Nephron progenitor cell (in vitro differentiated cells): ENCODE data around the gene TMEM184A.

ENCODE experiments used
- DNase-seq: peaks from one replicate; pipeline ENCODE4 v3.0.0; 2021
- H3K27ac Mint-ChIP-seq: 2 replicates; pipeline ENCODE4 v1.8.0; 2021; ENCODE audit warnings: mild to moderate bottlenecking, moderate library complexity, mixed read lengths
- H3K27me3 Mint-ChIP-seq: 2 replicates; pipeline ENCODE4 v1.8.0; 2021; ENCODE audit warnings: mild to moderate bottlenecking, low read depth, mixed read lengths; ENCODE audit not compliant: poor library complexity
- H3K36me3 Mint-ChIP-seq: 2 replicates; pipeline ENCODE4 v1.8.0; 2021; ENCODE audit warnings: low read depth, mixed read lengths
- H3K4me1 Mint-ChIP-seq: 2 replicates; pipeline ENCODE4 v1.8.0; 2021; ENCODE audit warnings: mixed read lengths
- H3K4me3 Mint-ChIP-seq: 2 replicates; pipeline ENCODE4 v1.8.0; 2021; ENCODE audit warnings: mild to moderate bottlenecking, moderate library complexity, mixed read lengths
- H3K9me3 Mint-ChIP-seq: 2 replicates; pipeline ENCODE4 v1.8.0; 2021; ENCODE audit warnings: mild to moderate bottlenecking, moderate library complexity, mixed read lengths
- CTCF ChIP-seq: fragments of 200-600 bp; sonication (generic); IDR thresholded peaks from 2 replicates; pipeline ENCODE4 v1.5.0; 2021; ENCODE audit warnings: antibody characterized with exemption

TMEM184A gene

DNA sequence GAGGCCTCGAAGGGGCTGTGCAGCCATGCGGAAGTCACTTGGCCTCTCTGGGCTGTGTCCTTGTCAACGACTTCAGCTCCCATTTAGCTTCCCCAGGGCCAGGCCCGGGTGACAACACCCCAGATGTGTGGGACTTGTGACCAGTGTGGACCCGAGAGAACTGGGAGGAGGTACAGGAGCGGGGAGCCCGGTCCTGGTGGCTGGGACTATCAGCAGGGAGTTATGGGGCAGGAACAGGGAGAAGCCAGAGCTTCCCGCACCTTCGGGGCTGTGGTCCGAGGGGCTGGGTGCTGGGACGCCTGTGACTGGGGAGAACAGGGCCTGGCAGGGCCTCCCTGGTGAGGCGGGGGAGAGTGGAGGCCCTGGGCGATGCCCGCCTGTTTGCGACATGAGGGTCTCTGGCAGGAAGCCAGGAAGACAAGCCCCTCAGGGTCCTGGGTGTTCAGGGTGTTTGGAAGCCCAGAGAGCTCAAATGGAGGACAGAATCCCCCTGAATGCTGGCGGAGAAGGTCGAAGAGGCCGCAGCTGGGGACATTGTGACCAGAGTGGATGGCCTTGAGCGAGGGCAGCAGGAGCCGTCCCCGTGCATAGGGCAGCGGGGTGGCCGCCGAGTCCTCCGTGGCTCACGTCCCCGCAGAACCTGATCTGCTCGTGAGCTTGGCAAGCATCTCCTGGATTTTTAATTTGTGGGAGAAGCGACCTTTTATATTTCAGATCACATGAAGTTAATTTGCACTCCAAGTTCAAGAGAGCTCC is 43.8 kb upstream of the TMEM184A start:
- DNase-seq: no peak
- no peaks in the 10 kb centered on the region for H3K36me3 Mint-ChIP-seq
- H3K27me3 Mint-ChIP-seq: peaks cover 9% of the 10 kb centered on the region
- no peak overlapping the region for H3K4me3 Mint-ChIP-seq
- H3K4me1 Mint-ChIP-seq: peaks cover 14% of the 10 kb centered on the region
- no peak overlapping the region for H3K27ac Mint-ChIP-seq
- H3K9me3 Mint-ChIP-seq: no peaks in the 10 kb centered on the region
- TF ChIP-seq CTCF: no peak

GRCh38 chr7:1598961-1599639 is 43.1 kb upstream of the TMEM184A start:
- Mint-ChIP-seq H3K27me3 (peaks cover 9% of the 10 kb centered on the region), H3K9me3 (no peaks in the 10 kb centered on the region), H3K4me1 (peaks cover 13% of the 10 kb centered on the region), H3K36me3 (no peaks in the 10 kb centered on the region), H3K4me3 (no peak overlapping the region), H3K27ac (no peak overlapping the region)
- no peak for TF ChIP-seq CTCF
- no peak for DNase-seq

GRCh38 chr7:1598286-1598685 is 42.3 kb upstream of the TMEM184A start:
- no peak overlapping the region for H3K4me3 Mint-ChIP-seq
- no peak for TF ChIP-seq CTCF
- H3K4me1 Mint-ChIP-seq: peaks cover 10% of the 10 kb centered on the region
- H3K27ac Mint-ChIP-seq: no peak overlapping the region
- DNase-seq: no peak
- H3K9me3 Mint-ChIP-seq: no peaks in the 10 kb centered on the region
- H3K27me3 Mint-ChIP-seq: peaks cover 10% of the 10 kb centered on the region
- H3K36me3 Mint-ChIP-seq: no peaks in the 10 kb centered on the region

- Mint-ChIP-seq H3K9me3 (no peaks in the 10 kb centered on the region), H3K27ac (no peak overlapping the region), H3K4me1 (peaks cover 11% of the 10 kb centered on the region), H3K36me3 (no peaks in the 10 kb centered on the region), H3K4me3 (no peak overlapping the region), H3K27me3 (peaks cover 13% of the 10 kb centered on the region)
- no peak for DNase-seq
- TF ChIP-seq CTCF: no peak
Measured at GRCh38 chr7:1597791-1598190, 41.8 kb upstream of the TMEM184A start.

DNA sequence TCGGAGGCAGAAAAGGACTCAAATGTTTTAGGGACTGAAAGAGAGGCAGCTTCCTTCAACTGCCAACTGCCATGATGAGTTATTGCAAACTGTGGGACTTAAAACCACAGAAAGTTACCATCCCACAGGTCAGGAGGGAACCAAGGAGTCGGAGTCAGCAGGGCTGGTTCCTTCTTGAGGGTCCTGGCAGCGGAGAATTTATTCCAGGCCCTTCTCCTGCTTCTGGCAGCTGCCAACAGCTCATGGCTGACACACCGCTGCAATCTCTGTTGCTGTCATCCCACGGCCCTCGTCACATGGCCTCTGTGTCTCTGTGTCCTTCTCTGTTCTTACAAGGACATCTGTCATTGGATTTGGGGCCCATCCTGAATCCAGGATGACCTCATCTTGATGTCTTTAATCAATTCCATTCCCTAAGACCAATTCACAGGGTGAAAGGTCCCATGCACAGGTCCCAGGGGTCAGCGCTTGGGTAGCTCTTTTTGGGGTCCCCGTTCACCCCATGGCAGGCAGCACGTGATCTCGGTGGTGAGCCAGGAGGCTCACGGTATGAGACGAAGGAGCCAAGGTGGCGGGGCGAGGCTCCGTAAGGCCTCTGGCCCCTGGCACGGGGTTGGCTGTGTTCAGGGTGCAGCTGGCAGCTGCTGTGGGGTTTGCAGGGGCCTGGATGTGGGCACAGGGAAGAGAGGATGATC is 41.2 kb upstream of the TMEM184A start:
- Mint-ChIP-seq H3K9me3 (no peaks in the 10 kb centered on the region), H3K4me3 (no peak overlapping the region), H3K4me1 (peaks cover 15% of the 10 kb centered on the region), H3K36me3 (no peaks in the 10 kb centered on the region), H3K27ac (no peak overlapping the region), H3K27me3 (peaks cover 13% of the 10 kb centered on the region)
- DNase-seq: no peak
- no peak for TF ChIP-seq CTCF
